Parathyroid adenoma (tissue), 2 donors: ENCODE data around the gene ADAMTSL4.
"Not testable (repeated sequence)": the region's sequence is repeated elsewhere in the genome, so short reads cannot be mapped to it uniquely, and the experiment has no call there.

ENCODE experiments used
- H2AFZ ChIP-seq: fragments of 300-600 bp; sonication (generic); one replicate; pipeline ENCODE4 v1.7.0; 2017; ENCODE audit warnings: antibody characterized with exemption, mild to moderate bottlenecking
- H3K27ac ChIP-seq: fragments of 300-600 bp; sonication (generic); one replicate; pipeline ENCODE4 v1.7.0; 2017
- H3K27me3 ChIP-seq: fragments of 300-600 bp; sonication (generic); one replicate; pipeline ENCODE4 v1.7.0; 2017; ENCODE audit warnings: low read length; ENCODE audit not compliant: control insufficient read depth, insufficient read depth
- H3K36me3 ChIP-seq: fragments of 300-600 bp; sonication (generic); one replicate; pipeline ENCODE4 v1.7.0; 2017; ENCODE audit warnings: low read length; ENCODE audit not compliant: control insufficient read depth, insufficient read depth
- H3K4me1 ChIP-seq: fragments of 300-600 bp; sonication (generic); one replicate; pipeline ENCODE4 v1.7.0; 2017; ENCODE audit warnings: control low read depth
- H3K4me2 ChIP-seq: fragments of 300-600 bp; sonication (generic); one replicate; pipeline ENCODE4 v1.7.0; 2017; ENCODE audit warnings: low read length
- H3K4me3 ChIP-seq: fragments of 300-600 bp; sonication (generic); one replicate; pipeline ENCODE4 v1.7.0; 2017; ENCODE audit warnings: low read depth, low read length
- H3K79me2 ChIP-seq: fragments of 300-600 bp; sonication (generic); one replicate; pipeline ENCODE4 v1.7.0; 2017; ENCODE audit warnings: control low read depth
- H3K9ac ChIP-seq: fragments of 300-600 bp; sonication (generic); one replicate; pipeline ENCODE4 v1.7.0; 2017; ENCODE audit warnings: mild to moderate bottlenecking
- H3K9me3 ChIP-seq: fragments of 300-600 bp; sonication (generic); one replicate; pipeline ENCODE4 v1.7.0; 2017; ENCODE audit warnings: low read length; ENCODE audit not compliant: control insufficient read depth
- CTCF ChIP-seq: fragments of 300-600 bp; sonication (generic); IDR thresholded peaks from one replicate; pipeline ENCODE4 v1.7.0; 2017; ENCODE audit warnings: antibody characterized with exemption, mild to moderate bottlenecking
- donor health status: primary hyperparathyroidism.

The ADAMTSL4 gene

DNA sequence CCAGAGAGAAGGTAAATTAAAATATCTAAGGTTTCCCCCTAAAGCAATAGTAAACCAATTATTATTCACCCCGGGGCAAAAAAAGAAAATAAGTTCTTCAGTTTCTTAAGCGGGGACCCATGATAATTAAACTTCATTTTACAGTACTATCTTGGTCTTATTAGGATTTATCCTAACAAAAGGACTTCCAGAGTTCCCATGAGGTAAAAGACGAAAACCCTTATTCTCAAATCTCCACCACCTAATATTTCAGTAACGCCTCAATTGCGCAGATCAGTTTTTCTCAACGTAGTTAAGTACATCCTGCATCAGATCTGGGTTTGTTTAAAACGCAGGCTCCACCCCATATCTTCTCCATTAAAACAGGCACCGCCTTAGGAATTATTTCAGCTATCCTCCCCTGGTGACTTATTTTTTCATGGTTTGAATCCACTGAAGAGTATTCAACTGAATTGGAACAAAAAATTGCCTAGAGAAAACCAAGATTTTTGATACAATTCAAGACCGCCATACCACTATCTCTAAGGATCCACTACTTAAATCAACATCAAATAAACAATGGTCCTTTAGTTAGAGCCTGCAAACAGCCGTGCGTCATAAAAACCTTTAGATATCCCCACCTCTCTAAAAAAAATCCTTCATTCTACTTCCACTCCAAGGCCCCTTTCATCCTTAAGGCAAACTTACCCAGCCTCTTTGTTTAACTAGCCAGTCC is 28.5 kb downstream of the ADAMTSL4 start:
- H3K79me2 ChIP-seq = peaks cover 35% of the 10 kb centered on the region
- H3K36me3 ChIP-seq = no peaks in the 10 kb centered on the region
- H3K4me2 ChIP-seq = peak overlapping the region; percentile 64
- H3K27me3 ChIP-seq = no peaks in the 10 kb centered on the region
- no peak overlapping the region for H3K9ac ChIP-seq
- peaks cover 15% of the 10 kb centered on the region for H3K4me1 ChIP-seq
- peak overlapping the region; percentile 99 for H3K4me3 ChIP-seq
- no peak for TF ChIP-seq CTCF
- no peak overlapping the region for H2AFZ ChIP-seq
- no peaks in the 10 kb centered on the region for H3K9me3 ChIP-seq
- peak overlapping the region; percentile 97 for H3K27ac ChIP-seq

- H3K4me3 ChIP-seq = peak overlapping the region; percentile 99
Measured at GRCh38 chr1:150578272-150579109, 29.3 kb downstream of the ADAMTSL4 start.

GRCh38 chr1:150579110-150579944 is 30.1 kb downstream of the ADAMTSL4 start, which contains the start of gene MCL1:
Gene MCL1, minus strand, starts transcription at chr1:150579610. Its CDS starts 80 bp downstream, at chr1:150579530.
- TF ChIP-seq CTCF = no peak
- Histone ChIP-seq H3K4me2 (peak within 1 kb of the TSS; percentile 73), H3K27ac (peak within 1 kb of the TSS; percentile 97), H3K36me3 (no peaks in the 10 kb centered on the region), H3K4me3 (peak within 1 kb of the TSS; percentile 99), H2AFZ (peak within 1 kb of the TSS; percentile 95), H3K9me3 (no peaks in the 10 kb centered on the region), H3K4me1 (peaks cover 15% of the 10 kb centered on the region), H3K9ac (peak within 1 kb of the TSS; percentile 98), H3K79me2 (peaks cover 32% of the 10 kb centered on the region), H3K27me3 (no peaks in the 10 kb centered on the region)

More at GRCh38 chr1:150578272-150579109, 29.3 kb downstream of the ADAMTSL4 start:
- no peak for TF ChIP-seq CTCF
- Histone ChIP-seq H3K36me3 (no peaks in the 10 kb centered on the region), H2AFZ (no peak overlapping the region), H3K27me3 (no peaks in the 10 kb centered on the region), H3K9ac (peak overlapping the region; percentile 98), H3K9me3 (no peaks in the 10 kb centered on the region), H3K79me2 (peaks cover 34% of the 10 kb centered on the region), H3K27ac (peak overlapping the region; percentile 97), H3K4me1 (peaks cover 15% of the 10 kb centered on the region), H3K4me2 (peak overlapping the region; percentile 64)

- TF ChIP-seq CTCF = no peak
Measured at GRCh38 chr1:150579945-150580642, 30.9 kb downstream of the ADAMTSL4 start.

GRCh38 chr1:150580966-150581365 is 31.8 kb downstream of the ADAMTSL4 start:
- H3K27ac ChIP-seq = not testable (repeated sequence)

More at GRCh38 chr1:150579945-150580642, 30.9 kb downstream of the ADAMTSL4 start:
- no peaks in the 10 kb centered on the region for H3K9me3 ChIP-seq
- peaks cover 30% of the 10 kb centered on the region for H3K79me2 ChIP-seq
- H3K36me3 ChIP-seq = no peaks in the 10 kb centered on the region
- H3K4me1 ChIP-seq = peaks cover 7% of the 10 kb centered on the region
- peak overlapping the region; percentile 97 for H3K27ac ChIP-seq
- peak overlapping the region; percentile 95 for H2AFZ ChIP-seq
- H3K4me3 ChIP-seq = peak overlapping the region; percentile 58
- peak overlapping the region; percentile 73 for H3K4me2 ChIP-seq
- H3K9ac ChIP-seq = peak overlapping the region; percentile 28
- H3K27me3 ChIP-seq = no peaks in the 10 kb centered on the region

GRCh38 chr1:150581437-150581836 is 32.2 kb downstream of the ADAMTSL4 start:
- not testable (repeated sequence) for H3K9me3 ChIP-seq, H3K27me3 ChIP-seq, H3K36me3 ChIP-seq, H3K4me1 ChIP-seq, H3K4me3 ChIP-seq, H3K27ac ChIP-seq, H3K9ac ChIP-seq, H2AFZ ChIP-seq, H3K4me2 ChIP-seq
- peaks cover 23% of the 10 kb centered on the region for H3K79me2 ChIP-seq

More at GRCh38 chr1:150580966-150581365, 31.8 kb downstream of the ADAMTSL4 start:
- not testable (repeated sequence) for H2AFZ ChIP-seq, H3K9ac ChIP-seq, H3K36me3 ChIP-seq, H3K4me1 ChIP-seq, H3K9me3 ChIP-seq, H3K4me3 ChIP-seq, H3K27me3 ChIP-seq, H3K4me2 ChIP-seq
- H3K79me2 ChIP-seq = peaks cover 23% of the 10 kb centered on the region
